ENCODE data around the gene NXNL1. TPM values are rescaled to one million over a fixed set of nuclear protein-coding genes. Genes with fewer than 3 reads are reported as not detected.

Gene NXNL1
- total and polyA plus RNA-seq, 2 of the 8 experiments (the other 6 are each of a cell fraction or from before 2014, with no cell fraction given) = not detected

DNA sequence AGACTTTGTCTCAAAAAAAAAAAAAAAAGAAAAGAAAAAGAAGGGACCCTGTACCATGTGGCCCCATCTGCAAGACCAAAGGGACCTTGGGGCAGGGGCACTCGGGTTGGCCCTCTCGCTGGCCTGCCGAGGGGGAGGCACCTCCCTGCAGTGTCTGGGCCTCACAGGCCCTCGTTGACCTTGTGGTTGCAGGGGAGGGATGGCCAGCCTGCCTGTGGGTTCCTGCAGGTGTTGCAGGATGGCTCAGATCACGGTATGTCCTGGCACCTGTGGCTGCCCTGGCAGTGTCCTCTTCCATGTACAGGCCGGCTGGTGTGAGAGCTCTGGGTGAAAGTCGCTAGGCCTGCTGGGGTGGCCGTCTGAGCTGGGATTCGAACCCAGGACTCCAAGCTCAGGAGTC, 46.0 kb upstream of the NXNL1 start (continued):
- TF ChIP-seq, protein P1, sequence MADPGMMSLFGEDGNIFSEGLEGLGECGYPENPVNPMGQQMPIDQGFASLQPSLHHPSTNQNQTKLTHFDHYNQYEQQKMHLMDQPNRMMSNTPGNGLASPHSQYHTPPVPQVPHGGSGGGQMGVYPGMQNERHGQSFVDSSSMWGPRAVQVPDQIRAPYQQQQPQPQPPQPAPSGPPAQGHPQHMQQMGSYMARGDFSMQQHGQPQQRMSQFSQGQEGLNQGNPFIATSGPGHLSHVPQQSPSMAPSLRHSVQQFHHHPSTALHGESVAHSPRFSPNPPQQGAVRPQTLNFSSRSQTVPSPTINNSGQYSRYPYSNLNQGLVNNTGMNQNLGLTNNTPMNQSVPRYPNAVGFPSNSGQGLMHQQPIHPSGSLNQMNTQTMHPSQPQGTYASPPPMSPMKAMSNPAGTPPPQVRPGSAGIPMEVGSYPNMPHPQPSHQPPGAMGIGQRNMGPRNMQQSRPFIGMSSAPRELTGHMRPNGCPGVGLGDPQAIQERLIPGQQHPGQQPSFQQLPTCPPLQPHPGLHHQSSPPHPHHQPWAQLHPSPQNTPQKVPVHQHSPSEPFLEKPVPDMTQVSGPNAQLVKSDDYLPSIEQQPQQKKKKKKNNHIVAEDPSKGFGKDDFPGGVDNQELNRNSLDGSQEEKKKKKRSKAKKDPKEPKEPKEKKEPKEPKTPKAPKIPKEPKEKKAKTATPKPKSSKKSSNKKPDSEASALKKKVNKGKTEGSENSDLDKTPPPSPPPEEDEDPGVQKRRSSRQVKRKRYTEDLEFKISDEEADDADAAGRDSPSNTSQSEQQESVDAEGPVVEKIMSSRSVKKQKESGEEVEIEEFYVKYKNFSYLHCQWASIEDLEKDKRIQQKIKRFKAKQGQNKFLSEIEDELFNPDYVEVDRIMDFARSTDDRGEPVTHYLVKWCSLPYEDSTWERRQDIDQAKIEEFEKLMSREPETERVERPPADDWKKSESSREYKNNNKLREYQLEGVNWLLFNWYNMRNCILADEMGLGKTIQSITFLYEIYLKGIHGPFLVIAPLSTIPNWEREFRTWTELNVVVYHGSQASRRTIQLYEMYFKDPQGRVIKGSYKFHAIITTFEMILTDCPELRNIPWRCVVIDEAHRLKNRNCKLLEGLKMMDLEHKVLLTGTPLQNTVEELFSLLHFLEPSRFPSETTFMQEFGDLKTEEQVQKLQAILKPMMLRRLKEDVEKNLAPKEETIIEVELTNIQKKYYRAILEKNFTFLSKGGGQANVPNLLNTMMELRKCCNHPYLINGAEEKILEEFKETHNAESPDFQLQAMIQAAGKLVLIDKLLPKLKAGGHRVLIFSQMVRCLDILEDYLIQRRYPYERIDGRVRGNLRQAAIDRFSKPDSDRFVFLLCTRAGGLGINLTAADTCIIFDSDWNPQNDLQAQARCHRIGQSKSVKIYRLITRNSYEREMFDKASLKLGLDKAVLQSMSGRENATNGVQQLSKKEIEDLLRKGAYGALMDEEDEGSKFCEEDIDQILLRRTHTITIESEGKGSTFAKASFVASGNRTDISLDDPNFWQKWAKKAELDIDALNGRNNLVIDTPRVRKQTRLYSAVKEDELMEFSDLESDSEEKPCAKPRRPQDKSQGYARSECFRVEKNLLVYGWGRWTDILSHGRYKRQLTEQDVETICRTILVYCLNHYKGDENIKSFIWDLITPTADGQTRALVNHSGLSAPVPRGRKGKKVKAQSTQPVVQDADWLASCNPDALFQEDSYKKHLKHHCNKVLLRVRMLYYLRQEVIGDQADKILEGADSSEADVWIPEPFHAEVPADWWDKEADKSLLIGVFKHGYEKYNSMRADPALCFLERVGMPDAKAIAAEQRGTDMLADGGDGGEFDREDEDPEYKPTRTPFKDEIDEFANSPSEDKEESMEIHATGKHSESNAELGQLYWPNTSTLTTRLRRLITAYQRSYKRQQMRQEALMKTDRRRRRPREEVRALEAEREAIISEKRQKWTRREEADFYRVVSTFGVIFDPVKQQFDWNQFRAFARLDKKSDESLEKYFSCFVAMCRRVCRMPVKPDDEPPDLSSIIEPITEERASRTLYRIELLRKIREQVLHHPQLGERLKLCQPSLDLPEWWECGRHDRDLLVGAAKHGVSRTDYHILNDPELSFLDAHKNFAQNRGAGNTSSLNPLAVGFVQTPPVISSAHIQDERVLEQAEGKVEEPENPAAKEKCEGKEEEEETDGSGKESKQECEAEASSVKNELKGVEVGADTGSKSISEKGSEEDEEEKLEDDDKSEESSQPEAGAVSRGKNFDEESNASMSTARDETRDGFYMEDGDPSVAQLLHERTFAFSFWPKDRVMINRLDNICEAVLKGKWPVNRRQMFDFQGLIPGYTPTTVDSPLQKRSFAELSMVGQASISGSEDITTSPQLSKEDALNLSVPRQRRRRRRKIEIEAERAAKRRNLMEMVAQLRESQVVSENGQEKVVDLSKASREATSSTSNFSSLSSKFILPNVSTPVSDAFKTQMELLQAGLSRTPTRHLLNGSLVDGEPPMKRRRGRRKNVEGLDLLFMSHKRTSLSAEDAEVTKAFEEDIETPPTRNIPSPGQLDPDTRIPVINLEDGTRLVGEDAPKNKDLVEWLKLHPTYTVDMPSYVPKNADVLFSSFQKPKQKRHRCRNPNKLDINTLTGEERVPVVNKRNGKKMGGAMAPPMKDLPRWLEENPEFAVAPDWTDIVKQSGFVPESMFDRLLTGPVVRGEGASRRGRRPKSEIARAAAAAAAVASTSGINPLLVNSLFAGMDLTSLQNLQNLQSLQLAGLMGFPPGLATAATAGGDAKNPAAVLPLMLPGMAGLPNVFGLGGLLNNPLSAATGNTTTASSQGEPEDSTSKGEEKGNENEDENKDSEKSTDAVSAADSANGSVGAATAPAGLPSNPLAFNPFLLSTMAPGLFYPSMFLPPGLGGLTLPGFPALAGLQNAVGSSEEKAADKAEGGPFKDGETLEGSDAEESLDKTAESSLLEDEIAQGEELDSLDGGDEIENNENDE (IDR thresholded peaks at IDR 0.05; ENCODE audit: insufficient replicate concordance, low read length) = no peak
- TF ChIP-seq MAFK (IDR thresholded peaks at IDR 0.05; ENCODE audit: low read depth, low read length) (no peak), POU5F1 (IDR thresholded peaks at IDR 0.05; ENCODE audit: low read depth, low read length) (no peak), TAF1 (IDR thresholded peaks at IDR 0.05; ENCODE audit: low read depth, low read length) (no peak), HDAC6 (IDR thresholded peaks at IDR 0.05; ENCODE audit: low read depth, low read length) (no peak), KDM1A (IDR thresholded peaks at IDR 0.05; ENCODE audit: borderline replicate concordance, low read length) (no peak), SRF (IDR thresholded peaks at IDR 0.05; ENCODE audit: low read depth, low read length) (no peak), BACH1 (IDR thresholded peaks at IDR 0.05; ENCODE audit: low read length) (no peak), KDM4A (IDR thresholded peaks at IDR 0.05; ENCODE audit: low read depth, low read length, severe bottlenecking) (no peak), TBP (IDR thresholded peaks at IDR 0.05; ENCODE audit: low read depth, low read length) (no peak)

Data from H1 (cell line).